ENCODE data around the gene PLPPR3. TPM values are rescaled to one million over a fixed set of nuclear protein-coding genes. Genes with fewer than 3 reads are reported as not detected.

Gene PLPPR3
- total RNA-seq, 1 donor from 2014 or later: 99.5 TPM

DNA sequence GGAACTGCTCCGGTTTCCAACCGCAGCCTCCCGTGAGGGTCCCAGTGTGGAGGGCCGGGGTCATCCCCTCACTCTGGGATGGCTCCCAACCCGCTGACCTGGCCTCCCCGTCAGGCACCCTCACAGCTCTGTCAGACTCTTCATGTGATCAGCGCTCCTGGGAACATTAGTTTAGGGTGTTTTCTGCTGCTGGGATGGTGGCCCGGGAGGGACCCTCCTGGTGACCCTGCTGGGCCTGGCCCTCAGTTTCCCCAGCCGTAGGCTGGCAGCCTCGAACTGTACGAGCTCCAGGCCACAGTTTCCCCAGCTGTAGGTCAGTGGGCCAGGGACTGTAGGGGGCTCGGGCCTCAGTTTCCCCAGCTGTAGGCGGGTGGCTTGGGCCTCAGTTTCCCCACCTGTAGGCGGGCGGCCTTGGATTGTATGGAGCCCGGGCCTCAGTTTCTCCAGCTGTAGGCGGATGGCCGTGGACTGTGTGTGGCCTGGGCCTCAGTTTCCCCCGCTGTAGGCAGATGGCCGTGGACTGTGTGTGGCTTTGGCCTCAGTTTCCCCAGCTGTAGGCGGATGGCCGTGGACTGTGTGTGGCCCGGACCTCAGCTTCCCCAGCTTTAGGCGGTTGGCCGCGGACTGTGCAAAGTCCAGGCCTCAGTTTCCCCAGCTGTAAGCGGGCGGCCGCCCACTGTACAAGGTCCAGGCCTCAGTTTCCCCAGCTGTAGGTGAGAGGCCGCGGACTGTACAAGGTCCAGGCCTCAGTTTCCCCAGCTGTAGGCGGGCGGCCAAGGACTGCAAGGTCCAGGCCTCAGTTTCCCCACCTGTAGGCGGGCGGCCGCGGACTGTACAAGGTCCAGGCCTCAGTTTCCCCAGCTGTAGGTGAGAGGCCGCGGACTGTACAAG is 25.8 kb downstream of the PLPPR3 start:
- DNase-seq: no peak

GRCh38 chr19:795073-795611 is 26.6 kb downstream of the PLPPR3 start:
- DNase-seq: no peak

GRCh38 chr19:793806-794205 is 27.9 kb downstream of the PLPPR3 start:
- no peak for DNase-seq

- no peak for DNase-seq
Measured at GRCh38 chr19:792306-792885, 29.4 kb downstream of the PLPPR3 start.

- no peak for DNase-seq
Measured at GRCh38 chr19:791567-792305, 30.0 kb downstream of the PLPPR3 start.

DNA sequence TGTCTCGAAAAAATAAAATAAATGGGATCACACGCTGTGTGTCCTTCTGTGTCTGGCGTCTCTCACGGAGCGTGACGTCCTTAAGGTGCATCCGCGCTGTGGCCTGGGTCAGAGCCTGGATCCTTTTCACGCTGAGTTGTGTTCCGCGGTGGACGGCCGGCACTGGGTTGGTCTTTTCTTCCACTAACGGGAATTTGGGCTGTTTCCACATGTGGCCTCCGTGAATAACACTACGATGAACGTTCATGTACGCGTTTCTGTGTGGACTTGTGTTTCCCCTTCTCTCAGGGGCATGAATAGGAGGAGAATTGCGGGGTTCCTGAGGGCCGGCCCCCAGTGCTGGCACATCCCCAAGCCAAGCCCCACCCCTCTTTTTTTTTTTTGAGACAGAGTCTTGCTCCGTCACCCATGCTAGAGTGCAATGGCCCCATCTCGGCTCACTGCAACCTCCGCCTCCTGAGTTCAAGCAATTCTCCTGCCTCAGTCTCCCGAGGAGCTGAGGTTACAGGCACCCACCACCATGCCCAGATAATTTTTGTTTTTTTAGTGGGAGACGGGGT is 30.7 kb downstream of the PLPPR3 start:
- DNase-seq: no peak

DNA sequence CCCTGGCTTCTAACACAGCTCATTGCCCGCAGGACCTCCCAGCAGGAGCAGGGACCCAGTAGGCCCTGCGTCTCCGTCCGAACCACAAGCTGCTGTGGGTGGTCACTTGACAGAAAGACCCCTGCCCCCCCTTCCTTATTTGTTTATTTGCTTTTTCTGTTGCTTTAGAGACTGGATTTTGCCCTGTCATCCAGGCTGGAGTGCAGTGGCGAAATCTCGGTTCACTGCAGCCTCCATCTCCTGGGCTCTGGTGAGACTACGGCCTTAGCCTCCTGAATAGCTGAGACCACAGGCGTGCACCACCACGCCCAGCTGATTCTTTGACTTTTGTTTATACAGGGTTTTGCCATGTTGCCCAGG is 32.1 kb downstream of the PLPPR3 start:
- DNase-seq: no peak

GRCh38 chr19:788983-789700 is 32.6 kb downstream of the PLPPR3 start:
- no peak for DNase-seq

DNA sequence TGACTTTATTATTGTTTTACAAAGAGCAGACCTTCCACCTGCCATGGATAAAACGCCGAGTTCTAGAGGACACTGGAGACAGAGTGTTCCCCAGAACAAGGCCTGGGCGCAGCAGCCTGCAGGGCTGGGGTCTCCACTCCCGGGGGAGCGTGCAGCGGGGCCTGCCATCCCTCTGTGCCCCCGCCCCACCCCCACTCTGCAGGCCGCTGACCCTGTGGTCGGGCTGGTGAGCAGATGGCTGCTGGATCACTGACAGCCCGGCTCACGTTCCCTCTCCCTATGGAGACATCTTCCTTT is 33.1 kb downstream of the PLPPR3 start:
- DNase-seq: no peak

DNA sequence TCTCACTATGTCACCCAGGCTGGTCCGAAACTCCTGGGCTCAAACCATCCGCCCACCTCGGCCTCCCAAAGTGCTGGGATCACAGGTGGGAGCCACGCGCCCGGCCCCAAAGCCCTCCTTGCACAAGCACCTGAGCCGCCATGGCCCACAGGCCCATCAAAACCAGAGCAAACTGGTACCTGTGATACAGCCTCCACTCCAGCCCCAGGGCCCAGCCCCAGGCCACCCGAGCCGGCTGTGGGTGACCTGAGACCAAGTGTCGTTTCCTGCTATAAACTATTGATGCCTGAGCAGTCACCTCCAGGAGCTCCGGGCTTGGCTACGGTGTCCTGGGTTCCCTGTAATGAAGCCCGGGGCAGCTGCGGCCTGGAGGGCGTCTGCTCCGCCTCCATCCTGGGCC is 34.2 kb downstream of the PLPPR3 start:
- DNase-seq: no peak

DNA sequence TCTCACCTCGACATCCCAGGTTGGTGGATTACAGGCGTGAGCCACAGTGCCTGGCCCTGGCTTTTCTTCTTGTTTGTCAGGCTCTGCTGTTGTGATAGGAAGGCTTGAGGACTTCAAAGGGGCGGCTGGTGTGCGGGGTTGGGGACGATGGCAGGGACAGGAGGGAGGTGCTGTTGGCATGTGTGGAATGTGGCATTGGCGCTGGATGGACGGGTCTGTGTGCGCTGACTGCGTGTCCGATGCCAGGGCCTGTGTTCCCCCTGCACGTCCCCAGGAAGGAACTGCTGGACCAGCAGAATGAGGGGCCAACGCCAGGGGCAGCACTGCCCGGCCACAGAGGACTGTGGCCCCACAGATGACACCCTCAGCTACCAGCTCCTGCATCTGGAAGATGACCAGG is 37.2 kb downstream of the PLPPR3 start:
- no peak for DNase-seq

- DNase-seq: no peak
Measured at GRCh38 chr19:782878-783668, 38.7 kb downstream of the PLPPR3 start.

DNA sequence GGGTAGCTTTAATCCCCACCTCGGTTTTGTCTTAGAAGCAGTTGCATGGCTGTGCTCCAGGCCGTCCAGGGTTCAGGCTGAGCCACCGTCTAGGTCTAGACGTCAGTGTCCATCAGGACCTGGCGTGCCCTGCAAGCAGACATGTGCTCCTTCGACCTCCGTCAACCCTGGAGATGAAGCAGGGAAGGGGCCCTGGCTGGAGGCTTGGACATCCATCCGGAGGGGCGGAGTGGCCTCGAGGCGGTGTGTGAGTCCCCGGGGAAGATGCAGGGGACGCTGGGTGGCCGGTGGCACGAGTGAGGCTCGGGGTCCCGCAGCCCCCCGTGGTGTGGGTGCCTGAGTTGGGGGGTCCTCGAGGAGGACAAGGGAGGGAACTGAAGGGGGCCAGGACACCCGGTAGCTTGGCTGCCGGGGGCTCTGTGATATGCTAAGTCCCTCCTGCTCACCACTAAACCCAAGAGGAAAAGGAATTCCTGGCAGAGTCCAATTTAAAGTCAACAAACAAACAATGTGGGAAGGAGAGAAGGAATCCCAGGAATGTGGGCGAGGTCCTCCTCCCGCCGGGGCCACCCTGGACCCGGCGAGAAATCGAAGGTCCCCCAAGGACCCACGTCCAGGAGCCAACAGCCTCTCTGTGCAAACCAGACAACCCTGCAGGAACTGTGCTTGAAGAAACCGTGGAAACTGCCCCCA is 39.4 kb downstream of the PLPPR3 start:
- no peak for DNase-seq

DNA sequence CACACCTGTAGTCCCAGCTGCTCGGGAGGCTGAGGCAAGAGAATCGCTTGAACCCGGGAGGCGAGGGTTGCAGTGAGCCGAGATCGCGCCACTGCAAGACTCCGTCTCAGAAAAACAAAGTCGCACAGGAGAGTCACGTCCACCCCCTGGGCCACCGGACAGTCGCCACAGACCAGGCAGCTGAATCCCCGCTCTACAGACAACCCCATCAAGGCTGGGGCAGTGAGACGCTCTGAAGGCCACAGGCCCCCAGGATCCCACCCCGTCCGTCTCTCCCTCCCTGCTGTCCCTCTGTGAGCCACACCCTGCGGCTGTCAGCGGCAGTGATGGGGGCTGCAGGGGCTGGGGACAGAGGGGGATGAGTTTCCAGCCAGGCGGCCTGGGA is 40.0 kb downstream of the PLPPR3 start:
- DNase-seq: no peak

DNA sequence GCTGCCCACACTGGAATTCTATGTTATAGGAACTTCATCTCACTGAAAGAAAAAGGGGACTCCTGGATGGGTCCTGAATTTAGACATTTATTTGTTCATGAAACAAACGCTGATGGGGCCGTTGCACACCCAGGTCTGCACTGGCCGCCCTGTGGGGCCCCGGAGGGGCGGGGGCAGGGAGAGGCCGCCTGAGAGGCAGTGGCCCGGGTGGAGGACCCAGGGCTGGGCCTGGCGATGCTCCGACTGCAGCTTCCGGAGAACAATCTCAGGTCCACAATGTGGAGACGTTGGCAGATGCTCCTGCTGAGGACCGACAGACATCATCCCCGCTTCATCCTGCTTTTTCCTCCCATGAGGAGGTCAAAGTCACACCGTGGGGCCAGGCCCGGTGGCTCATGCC is 40.8 kb downstream of the PLPPR3 start:
- no peak for DNase-seq

DNA sequence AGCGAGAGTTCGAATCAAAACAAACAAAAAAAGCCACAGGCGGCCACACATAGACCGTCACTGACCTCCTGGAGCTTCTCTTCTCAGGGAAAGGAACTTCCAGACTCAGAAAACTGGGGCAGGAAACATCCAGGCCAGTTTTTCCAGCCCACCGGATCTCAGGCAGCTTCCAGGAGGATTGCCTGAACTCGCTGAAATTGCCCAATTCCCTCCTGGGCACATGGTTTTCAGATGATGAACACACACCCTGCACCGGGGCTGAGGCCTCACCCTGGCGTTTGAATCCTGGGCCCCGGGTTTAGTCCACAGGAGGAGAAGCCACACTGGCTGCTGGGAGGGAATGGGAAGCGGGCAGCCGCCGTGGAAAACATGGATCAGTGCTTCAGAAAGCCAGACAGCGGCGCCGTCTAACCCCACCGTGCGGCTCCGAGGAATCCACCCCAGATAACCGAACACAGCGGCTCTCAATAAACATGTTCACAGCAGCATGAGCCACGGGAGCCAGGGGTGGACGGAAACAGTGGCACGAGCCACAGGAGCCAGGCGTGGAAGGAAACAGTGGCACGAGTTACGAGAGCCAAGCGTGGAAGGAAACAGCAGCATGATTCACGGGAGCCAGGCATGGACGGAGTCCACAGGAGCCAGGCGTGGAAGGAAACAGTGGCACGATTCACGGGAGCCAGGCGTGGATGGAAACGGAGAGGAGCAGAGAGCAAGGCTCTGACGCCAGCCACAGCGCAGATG is 42.7 kb downstream of the PLPPR3 start:
- no peak for DNase-seq

DNA sequence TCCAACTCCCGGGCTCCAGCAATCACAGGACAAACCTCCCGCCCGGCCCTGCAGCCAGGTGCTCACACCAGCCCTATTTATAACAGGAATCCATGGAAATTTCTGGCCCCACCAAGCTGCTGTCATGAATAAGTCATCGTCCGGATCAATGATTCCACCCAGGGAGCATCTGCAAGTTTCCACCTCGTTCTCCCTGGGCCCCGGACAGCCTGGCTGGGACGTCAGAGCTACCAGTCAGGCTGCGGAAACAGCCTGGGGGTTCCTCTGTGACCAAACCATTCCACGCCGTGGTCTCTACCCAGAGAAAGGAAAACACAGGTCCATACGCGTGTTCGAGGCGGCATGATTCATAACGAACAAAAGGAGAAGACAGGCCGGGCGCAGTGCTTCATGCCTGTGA is 45.2 kb downstream of the PLPPR3 start:
- DNase-seq: no peak

GRCh38 chr19:772730-773436 is 48.9 kb downstream of the PLPPR3 start:
- DNase-seq: no peak

DNA sequence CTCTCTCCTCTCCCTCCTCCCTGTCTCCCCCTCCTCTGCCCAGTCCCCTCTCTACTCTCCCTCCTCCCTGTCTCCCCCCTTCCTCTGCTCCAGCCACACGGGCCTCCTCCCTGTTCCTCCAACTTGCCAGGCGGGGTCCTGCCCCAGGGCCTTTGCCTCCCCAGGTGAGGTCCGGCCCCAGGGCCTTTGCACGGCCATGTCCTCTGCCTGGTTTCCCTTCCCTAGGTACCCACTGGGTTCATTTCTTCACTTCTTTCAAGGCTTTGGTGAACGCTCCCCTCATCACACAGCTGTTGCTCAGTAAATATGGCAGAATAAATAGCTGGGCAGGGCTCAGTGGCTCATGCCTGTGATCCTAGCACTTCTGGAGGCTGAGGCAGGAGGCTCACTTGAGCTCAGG is 49.7 kb downstream of the PLPPR3 start:
- DNase-seq: no peak
